Peyer's patch (tissue), 4 donors: ENCODE measurements around the gene GHRL. TPM values are rescaled to one million over a fixed set of nuclear protein-coding genes. Genes with fewer than 3 reads are reported as not detected.

Experiments used
- DNase-seq, 3 donors: peaks; one replicate each; pipeline ENCODE4 v3.0.0-alpha.2; 2017 to 2019
- H3K27ac ChIP-seq, 4 donors: fragments of 200-600 bp; sonication (generic); one replicate each; pipeline ENCODE4 v1.5.1; 2016 to 2019
- H3K27me3 ChIP-seq, 2 donors: fragments of 200-600 bp; sonication (generic); one replicate each; pipeline ENCODE4 v1.5.1; 2019
- H3K36me3 ChIP-seq, 3 donors: fragments of 200-600 bp; sonication (generic); one replicate each; pipeline ENCODE4 v1.5.1; 2016 to 2019
- H3K4me1 ChIP-seq, 4 donors: fragments of 200-600 bp; sonication (generic); one replicate each; pipeline ENCODE4 v1.5.1; 2016 to 2019
- H3K4me3 ChIP-seq, 4 donors: fragments of 200-600 bp; sonication (generic); 1 replicate in 3 of 4; 2 replicates in 1 of 4; pipeline ENCODE4 v1.5.1; 2016 to 2019; ENCODE audit warnings: mild to moderate bottlenecking in 1 of 4
- H3K9me3 ChIP-seq, 4 donors: fragments of 200-600 bp; sonication (generic); one replicate each; pipeline ENCODE4 v1.5.1; 2016 to 2019; ENCODE audit warnings: mild to moderate bottlenecking in 1 of 4
- POLR2A ChIP-seq, 2 donors: fragments of 450-650 bp; IDR thresholded peaks; one replicate each; pipeline ENCODE4 v1.5.1; 2017; ENCODE audit warnings: antibody characterized with exemption in 2 of 2, mild to moderate bottlenecking in 2 of 2, moderate library complexity in 2 of 2
- small RNA-seq, 2 donors: library from RNA; depleted of rRNA; stranded (forward); fragments of <200 nt; gene quantifications; one replicate each; pipeline ENCODE3, GENCODE V24; 2016
- total RNA-seq, 4 donors: library from RNA; depleted of rRNA; stranded (reverse); fragments of >200 nt; gene quantifications; one replicate each; pipeline ENCODE4 v1.1.0, GENCODE V29; 2016
- TF ChIP-seq, protein P1 (sequence below), 6 experiments: fragments of 450-650 bp in 4 of 6; fragments of 200-600 bp in 2 of 6; sonication (generic) in 1 of 6; IDR thresholded peaks; one replicate each; pipeline ENCODE4 v1.5.1; 2017 to 2019; ENCODE audit warnings: antibody characterized with exemption in 6 of 6, mild to moderate bottlenecking in 3 of 6, moderate library complexity in 1 of 6

Gene GHRL
- total RNA-seq, 4 donors from 2014 or later = 1.6 to 2.9 TPM; not detected in 2

DNA sequence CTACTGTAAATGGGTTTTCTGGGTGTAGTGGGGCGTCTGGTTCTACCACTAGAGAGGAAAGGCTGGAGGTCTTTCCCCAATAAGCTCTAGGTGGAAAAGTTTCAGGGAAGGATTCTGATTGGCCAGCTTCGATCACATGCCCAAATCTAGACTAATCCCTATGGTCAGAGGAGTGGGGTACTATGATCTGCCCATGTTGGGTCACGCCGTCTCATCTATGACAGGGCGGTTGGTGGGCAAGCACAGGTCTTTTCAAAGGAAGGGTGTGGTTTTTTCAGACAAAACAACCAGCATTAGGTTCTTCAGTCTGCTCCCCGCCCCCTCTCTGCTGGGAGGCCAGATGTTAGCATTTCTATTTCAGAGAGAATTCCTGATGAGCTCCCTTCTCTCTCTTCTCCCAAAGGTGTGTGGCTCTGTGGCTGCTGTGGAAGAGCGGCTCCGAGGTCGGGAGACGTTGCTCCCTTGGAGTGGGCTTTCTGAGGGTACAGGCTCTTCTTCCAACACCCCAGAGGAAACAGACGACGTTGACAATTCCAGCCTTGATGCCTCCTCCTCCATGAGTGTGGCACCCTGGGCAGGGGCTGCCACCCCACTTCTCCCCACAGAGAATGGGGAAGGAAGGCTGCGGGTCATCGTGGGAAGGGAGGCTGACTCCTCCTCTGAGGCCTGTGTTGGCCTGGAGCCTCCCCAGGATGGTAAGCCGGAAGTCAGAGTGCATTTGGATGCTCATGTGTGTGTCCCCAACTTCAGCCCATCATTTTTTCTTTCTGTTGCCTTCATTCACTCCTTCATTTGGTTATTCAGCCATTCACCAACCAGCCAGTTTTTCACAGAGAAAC, 54.2 kb downstream of the GHRL start:
- Histone ChIP-seq H3K4me3 (no peak overlapping the region), H3K9me3 (no peaks in the 10 kb centered on the region), H3K36me3 (peaks cover 0 to 26% (median 0%) of the 10 kb centered on the region in 3 donors), H3K27me3 (no peaks in the 10 kb centered on the region), H3K27ac (no peak overlapping the region), H3K4me1 (peaks cover 0 to 3% (median 0%) of the 10 kb centered on the region in 4 donors)
- no peak for TF ChIP-seq POLR2A (IDR thresholded peaks at IDR 0.05)
- TF ChIP-seq, protein P1, sequence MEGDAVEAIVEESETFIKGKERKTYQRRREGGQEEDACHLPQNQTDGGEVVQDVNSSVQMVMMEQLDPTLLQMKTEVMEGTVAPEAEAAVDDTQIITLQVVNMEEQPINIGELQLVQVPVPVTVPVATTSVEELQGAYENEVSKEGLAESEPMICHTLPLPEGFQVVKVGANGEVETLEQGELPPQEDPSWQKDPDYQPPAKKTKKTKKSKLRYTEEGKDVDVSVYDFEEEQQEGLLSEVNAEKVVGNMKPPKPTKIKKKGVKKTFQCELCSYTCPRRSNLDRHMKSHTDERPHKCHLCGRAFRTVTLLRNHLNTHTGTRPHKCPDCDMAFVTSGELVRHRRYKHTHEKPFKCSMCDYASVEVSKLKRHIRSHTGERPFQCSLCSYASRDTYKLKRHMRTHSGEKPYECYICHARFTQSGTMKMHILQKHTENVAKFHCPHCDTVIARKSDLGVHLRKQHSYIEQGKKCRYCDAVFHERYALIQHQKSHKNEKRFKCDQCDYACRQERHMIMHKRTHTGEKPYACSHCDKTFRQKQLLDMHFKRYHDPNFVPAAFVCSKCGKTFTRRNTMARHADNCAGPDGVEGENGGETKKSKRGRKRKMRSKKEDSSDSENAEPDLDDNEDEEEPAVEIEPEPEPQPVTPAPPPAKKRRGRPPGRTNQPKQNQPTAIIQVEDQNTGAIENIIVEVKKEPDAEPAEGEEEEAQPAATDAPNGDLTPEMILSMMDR (IDR thresholded peaks at IDR 0.05) = no peak
- no peak for DNase-seq

Small RNA genes lying within 50 kb of the gene (small RNA-seq; reads per million reads assigned to genes)
- gene MIR378B (0.18 to 0.45 reads per million in 2 donors), gene RF02126 (0 reads per million in 2 donors)

Other genes with a start within 250 kb of the GHRL start
- not detected for gene FANCD2OS, start 184.7 kb downstream of the GHRL start, total RNA-seq
- gene BRK1, start 177.3 kb downstream of the GHRL start, total RNA-seq = 100 to 1,000 TPM in 1 of 4 donors, 10 to 100 TPM in 3; 43.7 to 104 (median 60.4) TPM
- gene VHL, start 151.2 kb downstream of the GHRL start, total RNA-seq = 10 to 100 TPM; 44.0 to 62.7 (median 52.6) TPM
- gene IRAK2, start 128.0 kb downstream of the GHRL start, total RNA-seq = 10 to 100 TPM in 3 of 4 donors, 1 to 10 TPM in 1; 9.1 to 17.3 (median 11.0) TPM
- gene TATDN2, start 44.5 kb downstream of the GHRL start, total RNA-seq = 10 to 100 TPM; 30.3 to 52.8 (median 36.9) TPM
- gene SEC13, start 28.2 kb upstream of the GHRL start, total RNA-seq = 100 to 1,000 TPM; 158 to 251 (median 237) TPM
- not detected for gene ATP2B2, start 212.6 kb upstream of the GHRL start, total RNA-seq